Measurements from ENCODE around the gene CEP70.
"Not testable (repeated sequence)": the region's sequence is repeated elsewhere in the genome, so short reads cannot be mapped to it uniquely, and the experiment has no call there.

CEP70 gene

DNA sequence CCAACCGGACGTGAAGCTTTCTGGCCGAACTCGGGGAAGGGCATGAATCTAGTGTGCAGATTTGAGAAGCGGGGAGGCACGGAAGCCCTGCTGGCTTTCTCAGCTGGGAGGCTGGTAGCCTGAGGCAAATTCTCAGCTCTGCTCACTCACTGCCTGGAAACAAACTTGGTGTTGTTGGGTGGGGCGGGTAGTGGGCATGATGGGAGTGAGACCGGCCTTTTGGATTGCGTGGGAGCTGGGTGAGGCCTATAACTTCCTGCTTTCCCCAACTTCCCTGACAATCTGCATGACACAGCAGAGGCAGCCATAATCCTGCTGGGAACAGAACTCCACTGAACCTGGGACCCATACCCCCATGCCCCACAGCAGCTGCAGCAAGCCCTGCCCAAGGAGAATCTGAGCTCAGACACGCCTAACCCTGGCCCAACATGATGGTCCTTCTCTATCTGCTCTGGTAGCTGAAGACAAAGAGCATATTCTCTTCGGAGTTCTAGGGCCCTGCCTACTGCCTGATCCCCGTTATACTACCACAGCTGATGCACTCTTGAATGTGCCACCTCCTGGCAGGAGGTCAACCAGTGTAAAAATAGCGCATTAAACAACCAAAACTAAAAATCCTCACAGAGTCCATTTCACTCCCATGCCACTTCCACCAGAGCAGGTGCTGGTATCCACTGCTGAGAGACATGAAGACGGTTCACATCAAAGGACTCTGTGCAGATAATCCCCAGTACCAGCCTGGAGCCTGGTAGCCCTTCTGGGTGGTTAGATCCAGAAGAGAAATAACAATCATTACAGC is 44.7 kb downstream of the CEP70 start:
- no peak overlapping the region for H3K4me3 ChIP-seq (ENCODE audit: low read depth, low read length)
- no peaks in the 10 kb centered on the region for H3K36me3 ChIP-seq (ENCODE audit: control insufficient read depth, insufficient read depth, low read length)
- H3K4me1 ChIP-seq (ENCODE audit: control insufficient read depth, insufficient read depth, low read length): no peaks in the 10 kb centered on the region
- no peak overlapping the region for H3K9ac ChIP-seq (ENCODE audit: low read depth, low read length)
- H3K9me3 ChIP-seq (ENCODE audit: control insufficient read depth, insufficient read depth, low read length): peaks cover 5% of the 10 kb centered on the region
- H3K27me3 ChIP-seq (ENCODE audit: control insufficient read depth, insufficient read depth, low read length): no peaks in the 10 kb centered on the region

DNA sequence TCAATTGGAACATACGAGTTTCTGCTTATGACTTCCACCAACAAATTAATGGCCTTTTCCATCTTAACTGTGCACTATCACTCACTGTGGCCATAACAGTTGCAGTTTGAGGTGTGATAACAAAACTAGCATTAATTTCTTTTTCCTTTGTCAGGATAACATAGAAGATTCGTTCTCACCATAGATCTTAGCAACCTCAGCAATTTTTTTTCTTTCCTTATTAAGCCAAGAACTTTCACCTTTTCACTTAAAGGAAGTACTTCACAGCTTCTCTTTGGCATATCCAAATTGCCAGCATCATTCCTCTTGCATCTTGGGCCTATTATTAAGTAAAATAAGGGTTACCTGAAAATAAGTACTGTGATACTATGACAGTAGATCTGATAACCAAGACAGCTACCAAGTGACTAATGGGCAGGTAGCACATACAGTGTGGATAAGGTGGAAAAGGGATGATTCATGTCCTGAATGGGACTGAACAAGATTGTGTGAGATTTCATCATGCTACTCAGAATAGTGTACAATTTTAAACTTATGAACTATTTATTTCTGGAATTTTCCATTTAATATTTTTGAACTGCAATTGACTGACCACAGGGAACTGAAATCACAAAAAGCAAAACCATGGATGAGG is 46.6 kb downstream of the CEP70 start:
- H3K4me1 ChIP-seq (ENCODE audit: control insufficient read depth, insufficient read depth, low read length): no peaks in the 10 kb centered on the region
- H3K9me3 ChIP-seq (ENCODE audit: control insufficient read depth, insufficient read depth, low read length): peaks cover 5% of the 10 kb centered on the region
- no peak overlapping the region for H3K9ac ChIP-seq (ENCODE audit: low read depth, low read length)
- no peak overlapping the region for H3K4me3 ChIP-seq (ENCODE audit: low read depth, low read length)
- H3K27me3 ChIP-seq (ENCODE audit: control insufficient read depth, insufficient read depth, low read length): no peaks in the 10 kb centered on the region
- peaks cover 6% of the 10 kb centered on the region for H3K36me3 ChIP-seq (ENCODE audit: control insufficient read depth, insufficient read depth, low read length)

GRCh38 chr3:138544546-138544945 is 49.5 kb downstream of the CEP70 start:
- Histone ChIP-seq H3K4me1 (ENCODE audit: control insufficient read depth, insufficient read depth, low read length) (no peaks in the 10 kb centered on the region), H3K4me3 (ENCODE audit: low read depth, low read length) (no peak overlapping the region), H3K9ac (ENCODE audit: low read depth, low read length) (no peak overlapping the region), H3K36me3 (ENCODE audit: control insufficient read depth, insufficient read depth, low read length) (peaks cover 13% of the 10 kb centered on the region), H3K9me3 (ENCODE audit: control insufficient read depth, insufficient read depth, low read length) (peaks cover 5% of the 10 kb centered on the region), H3K27me3 (ENCODE audit: control insufficient read depth, insufficient read depth, low read length) (no peaks in the 10 kb centered on the region)

DNA sequence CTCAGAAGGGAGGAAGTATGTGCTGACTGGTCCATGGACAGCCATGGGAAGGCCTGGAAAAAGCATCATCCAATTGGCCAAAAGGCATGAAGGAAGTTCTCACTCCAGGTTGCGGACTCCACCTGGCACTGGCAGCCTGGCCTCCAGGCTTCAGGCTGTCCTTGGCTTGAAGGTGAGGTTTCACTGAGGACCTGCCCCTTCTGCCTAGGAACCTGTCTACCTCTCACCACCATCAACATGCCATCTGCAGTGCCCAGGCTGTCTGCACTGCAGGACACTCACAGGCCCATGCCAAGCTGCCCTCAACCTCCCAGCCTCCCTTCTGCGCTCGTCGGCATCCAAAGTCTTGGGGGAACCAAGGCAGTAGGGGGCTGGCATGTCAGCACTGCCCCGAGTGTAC is 51.1 kb downstream of the CEP70 start:
- peaks cover 13% of the 10 kb centered on the region for H3K36me3 ChIP-seq (ENCODE audit: control insufficient read depth, insufficient read depth, low read length)
- peaks cover 5% of the 10 kb centered on the region for H3K9me3 ChIP-seq (ENCODE audit: control insufficient read depth, insufficient read depth, low read length)
- H3K9ac ChIP-seq (ENCODE audit: low read depth, low read length): no peak overlapping the region
- no peaks in the 10 kb centered on the region for H3K4me1 ChIP-seq (ENCODE audit: control insufficient read depth, insufficient read depth, low read length)
- H3K4me3 ChIP-seq (ENCODE audit: low read depth, low read length): no peak overlapping the region
- H3K27me3 ChIP-seq (ENCODE audit: control insufficient read depth, insufficient read depth, low read length): no peaks in the 10 kb centered on the region

GRCh38 chr3:138539352-138539751 is 54.7 kb downstream of the CEP70 start:
- Histone ChIP-seq H3K9me3 (ENCODE audit: control insufficient read depth, insufficient read depth, low read length) (no peaks in the 10 kb centered on the region), H3K9ac (ENCODE audit: low read depth, low read length) (no peak overlapping the region), H3K4me3 (ENCODE audit: low read depth, low read length) (no peak overlapping the region), H3K4me1 (ENCODE audit: control insufficient read depth, insufficient read depth, low read length) (no peaks in the 10 kb centered on the region), H3K27me3 (ENCODE audit: control insufficient read depth, insufficient read depth, low read length) (no peaks in the 10 kb centered on the region), H3K36me3 (ENCODE audit: control insufficient read depth, insufficient read depth, low read length) (peaks cover 13% of the 10 kb centered on the region)

DNA sequence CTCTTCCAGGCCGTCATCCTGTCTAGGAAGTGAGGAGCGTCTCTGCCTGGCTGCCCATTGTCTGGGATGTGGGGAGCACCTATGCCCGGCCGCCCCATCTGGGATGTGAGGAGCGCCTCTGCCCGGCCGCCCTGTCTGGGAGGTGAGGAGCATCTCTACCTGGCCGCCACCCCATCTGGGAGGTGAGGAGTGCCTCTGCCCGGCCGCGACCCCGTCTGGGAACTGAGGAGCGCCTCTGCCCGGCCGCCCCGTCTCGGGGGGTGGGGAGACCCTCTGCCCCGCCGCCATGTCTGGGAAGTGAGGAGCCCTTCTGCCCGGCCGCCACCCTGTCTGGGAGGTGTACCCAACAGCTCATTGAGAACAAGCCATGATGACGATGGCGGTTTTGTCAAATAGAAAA is 72.6 kb downstream of the CEP70 start:
- not testable (repeated sequence) for H3K36me3 ChIP-seq (ENCODE audit: control insufficient read depth, insufficient read depth, low read length); H3K27me3 ChIP-seq (ENCODE audit: control insufficient read depth, insufficient read depth, low read length); H3K4me1 ChIP-seq (ENCODE audit: control insufficient read depth, insufficient read depth, low read length); H3K9me3 ChIP-seq (ENCODE audit: control insufficient read depth, insufficient read depth, low read length); H3K9ac ChIP-seq (ENCODE audit: low read depth, low read length); H3K4me3 ChIP-seq (ENCODE audit: low read depth, low read length)

DNA sequence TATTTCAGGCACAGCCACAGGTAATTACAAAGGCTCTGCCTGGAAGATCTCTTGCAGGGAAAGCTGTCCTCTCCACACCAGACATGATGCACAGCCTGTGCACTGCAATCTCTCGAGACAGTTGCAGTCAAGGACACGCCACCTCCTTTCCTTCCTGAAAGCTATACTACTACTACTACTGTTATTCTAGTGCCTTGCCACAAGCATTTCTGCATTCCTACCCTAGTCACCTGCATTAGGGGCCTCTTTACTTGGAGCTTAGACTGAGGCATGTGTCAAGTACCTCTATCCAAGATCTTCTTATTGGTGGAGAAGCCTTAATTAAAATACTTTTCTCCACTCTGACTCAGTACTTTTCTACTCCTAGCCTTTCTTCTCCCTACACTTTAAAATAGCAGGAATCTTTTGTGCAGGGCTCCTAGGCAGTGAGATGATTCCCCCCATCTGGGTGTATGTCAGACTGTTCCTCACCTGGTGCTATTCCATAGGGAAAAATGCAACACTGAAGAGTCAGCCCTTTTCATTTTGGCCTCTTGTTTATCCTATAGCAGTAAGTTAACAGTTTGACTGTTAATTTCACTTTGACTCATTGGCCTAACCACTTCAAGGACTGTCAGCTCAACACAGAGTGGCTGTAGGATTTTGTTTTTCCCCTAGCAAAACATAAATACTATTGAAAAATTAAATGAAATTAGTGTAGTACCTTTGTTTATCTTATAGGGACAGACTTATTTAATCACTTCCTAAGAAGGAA is 80.8 kb downstream of the CEP70 start:
- H3K4me1 ChIP-seq (ENCODE audit: control insufficient read depth, insufficient read depth, low read length): peaks cover 6% of the 10 kb centered on the region
- H3K27me3 ChIP-seq (ENCODE audit: control insufficient read depth, insufficient read depth, low read length): no peaks in the 10 kb centered on the region
- H3K36me3 ChIP-seq (ENCODE audit: control insufficient read depth, insufficient read depth, low read length): peaks cover 3% of the 10 kb centered on the region
- no peak overlapping the region for H3K9ac ChIP-seq (ENCODE audit: low read depth, low read length)
- H3K4me3 ChIP-seq (ENCODE audit: low read depth, low read length): no peak overlapping the region
- peaks cover 3% of the 10 kb centered on the region for H3K9me3 ChIP-seq (ENCODE audit: control insufficient read depth, insufficient read depth, low read length)

- H3K4me1 ChIP-seq (ENCODE audit: control insufficient read depth, insufficient read depth, low read length): peaks cover 6% of the 10 kb centered on the region
- H3K4me3 ChIP-seq (ENCODE audit: low read depth, low read length): no peak overlapping the region
- no peaks in the 10 kb centered on the region for H3K27me3 ChIP-seq (ENCODE audit: control insufficient read depth, insufficient read depth, low read length)
- H3K36me3 ChIP-seq (ENCODE audit: control insufficient read depth, insufficient read depth, low read length): no peaks in the 10 kb centered on the region
- no peak overlapping the region for H3K9ac ChIP-seq (ENCODE audit: low read depth, low read length)
- peaks cover 3% of the 10 kb centered on the region for H3K9me3 ChIP-seq (ENCODE audit: control insufficient read depth, insufficient read depth, low read length)
These were observed 82.1 kb downstream of the CEP70 start for GRCh38 chr3:138511945-138512344.

- Histone ChIP-seq H3K9ac (ENCODE audit: low read depth, low read length) (no peak overlapping the region), H3K9me3 (ENCODE audit: control insufficient read depth, insufficient read depth, low read length) (no peaks in the 10 kb centered on the region), H3K4me1 (ENCODE audit: control insufficient read depth, insufficient read depth, low read length) (peaks cover 6% of the 10 kb centered on the region), H3K27me3 (ENCODE audit: control insufficient read depth, insufficient read depth, low read length) (no peaks in the 10 kb centered on the region), H3K36me3 (ENCODE audit: control insufficient read depth, insufficient read depth, low read length) (no peaks in the 10 kb centered on the region), H3K4me3 (ENCODE audit: low read depth, low read length) (no peak overlapping the region)
These were observed 84.5 kb downstream of the CEP70 start for GRCh38 chr3:138509586-138509985.

- Histone ChIP-seq H3K4me1 (ENCODE audit: control insufficient read depth, insufficient read depth, low read length) (peaks cover 6% of the 10 kb centered on the region), H3K4me3 (ENCODE audit: low read depth, low read length) (no peak overlapping the region), H3K9me3 (ENCODE audit: control insufficient read depth, insufficient read depth, low read length) (no peaks in the 10 kb centered on the region), H3K9ac (ENCODE audit: low read depth, low read length) (no peak overlapping the region), H3K36me3 (ENCODE audit: control insufficient read depth, insufficient read depth, low read length) (no peaks in the 10 kb centered on the region), H3K27me3 (ENCODE audit: control insufficient read depth, insufficient read depth, low read length) (no peaks in the 10 kb centered on the region)
These were observed 86.5 kb downstream of the CEP70 start for GRCh38 chr3:138507524-138507923.

DNA sequence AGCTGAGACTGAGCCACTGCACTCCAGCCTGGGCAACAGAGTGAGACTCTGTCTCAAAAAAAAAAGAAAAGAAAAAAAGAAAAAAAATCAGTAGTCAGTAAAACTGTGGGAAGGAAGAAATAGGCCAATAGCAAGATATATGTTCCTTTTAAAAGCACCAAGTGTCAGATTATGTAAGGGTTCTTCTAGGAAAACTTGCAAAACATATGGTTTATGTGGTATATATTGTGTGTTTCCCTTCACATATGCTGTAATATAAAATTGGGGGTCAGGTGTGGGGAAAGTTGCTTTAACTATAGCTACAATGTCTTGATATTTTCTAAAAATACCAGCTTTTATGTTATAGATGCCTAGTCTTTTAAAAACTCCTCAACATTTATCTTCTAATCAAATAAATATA is 95.1 kb downstream of the CEP70 start:
- Histone ChIP-seq H3K9ac (ENCODE audit: low read depth, low read length) (no peak overlapping the region), H3K4me3 (ENCODE audit: low read depth, low read length) (no peak overlapping the region), H3K27me3 (ENCODE audit: control insufficient read depth, insufficient read depth, low read length) (no peaks in the 10 kb centered on the region), H3K4me1 (ENCODE audit: control insufficient read depth, insufficient read depth, low read length) (no peaks in the 10 kb centered on the region), H3K9me3 (ENCODE audit: control insufficient read depth, insufficient read depth, low read length) (no peaks in the 10 kb centered on the region), H3K36me3 (ENCODE audit: control insufficient read depth, insufficient read depth, low read length) (no peaks in the 10 kb centered on the region)

GRCh38 chr3:138497851-138498250 is 96.2 kb downstream of the CEP70 start:
- Histone ChIP-seq H3K9me3 (ENCODE audit: control insufficient read depth, insufficient read depth, low read length) (no peaks in the 10 kb centered on the region), H3K4me1 (ENCODE audit: control insufficient read depth, insufficient read depth, low read length) (no peaks in the 10 kb centered on the region), H3K27me3 (ENCODE audit: control insufficient read depth, insufficient read depth, low read length) (no peaks in the 10 kb centered on the region), H3K9ac (ENCODE audit: low read depth, low read length) (no peak overlapping the region), H3K4me3 (ENCODE audit: low read depth, low read length) (no peak overlapping the region), H3K36me3 (ENCODE audit: control insufficient read depth, insufficient read depth, low read length) (no peaks in the 10 kb centered on the region)

All from iPS-15b (cell line).